HG03066 (cell line): ENCODE data around the gene RPS6KB1.
"Not testable (repeated sequence)": the region's sequence is repeated elsewhere in the genome, so short reads cannot be mapped to it uniquely, and the experiment has no call there.

ENCODE experiments used
- ATAC-seq: cut with Tn5 transposase; IDR thresholded peaks from one replicate; pipeline ENCODE4 v1.9.1; 2021; ENCODE audit warnings: low read depth; ENCODE audit not compliant: unreplicated experiment

RPS6KB1 gene

GRCh38 chr17:59870482-59870881 is 22.4 kb upstream of the RPS6KB1 start:
- no peak for ATAC-seq

DNA sequence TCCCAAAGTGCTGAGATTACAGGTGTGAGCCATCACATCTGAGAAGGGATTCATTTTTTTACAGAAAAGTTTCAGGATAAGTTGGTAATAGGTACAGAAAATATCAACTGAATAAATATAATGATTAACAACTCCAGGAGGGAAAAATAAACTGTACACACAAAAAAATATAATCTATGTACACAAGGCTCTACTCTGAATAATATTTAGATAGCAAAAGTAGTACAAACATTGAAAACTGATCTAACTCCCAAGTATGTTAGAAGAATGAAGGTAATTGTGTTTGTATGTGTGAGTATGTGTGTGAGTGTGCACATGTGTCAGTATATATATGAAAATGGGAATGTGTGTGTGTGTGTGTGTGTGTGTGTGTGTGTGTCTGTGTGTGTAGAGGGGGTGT is 20.6 kb upstream of the RPS6KB1 start:
- no peak for ATAC-seq

GRCh38 chr17:59873414-59873813 is 19.5 kb upstream of the RPS6KB1 start:
- ATAC-seq = not testable (repeated sequence)

GRCh38 chr17:59874376-59874775 is 18.5 kb upstream of the RPS6KB1 start:
- no peak for ATAC-seq

GRCh38 chr17:59876107-59876506 is 16.8 kb upstream of the RPS6KB1 start:
- no peak for ATAC-seq

GRCh38 chr17:59877965-59878364 is 15.0 kb upstream of the RPS6KB1 start:
- ATAC-seq = no peak

GRCh38 chr17:59878624-59879023 is 14.3 kb upstream of the RPS6KB1 start:
- ATAC-seq = no peak

GRCh38 chr17:59884861-59885260 is 8.1 kb upstream of the RPS6KB1 start:
- ATAC-seq = no peak

GRCh38 chr17:59888145-59888750 is 4.7 kb upstream of the RPS6KB1 start:
- ATAC-seq = no peak

DNA sequence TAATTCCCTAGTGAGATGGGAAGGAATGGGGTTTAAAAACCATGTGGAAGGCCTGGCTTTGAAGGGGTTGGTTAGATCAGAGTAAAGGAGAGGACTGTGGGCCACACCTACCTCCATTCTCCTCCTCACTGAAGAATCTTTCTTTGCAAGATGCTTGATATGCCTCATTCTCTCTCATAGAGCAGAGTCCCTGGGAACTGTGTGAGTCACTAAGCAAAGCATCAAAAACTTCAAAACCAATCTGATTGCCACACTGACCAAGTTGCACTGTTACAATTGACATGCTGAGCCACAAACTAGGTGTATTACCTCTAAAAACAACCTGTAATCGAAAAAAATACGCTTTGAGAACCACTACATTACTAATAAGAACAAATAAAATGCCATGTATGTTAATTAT is 2.2 kb upstream of the RPS6KB1 start:
- no peak for ATAC-seq

- peak; percentile 51 for ATAC-seq
Measured at GRCh38 chr17:59892251-59892923, 534 bp upstream of the RPS6KB1 start.

DNA sequence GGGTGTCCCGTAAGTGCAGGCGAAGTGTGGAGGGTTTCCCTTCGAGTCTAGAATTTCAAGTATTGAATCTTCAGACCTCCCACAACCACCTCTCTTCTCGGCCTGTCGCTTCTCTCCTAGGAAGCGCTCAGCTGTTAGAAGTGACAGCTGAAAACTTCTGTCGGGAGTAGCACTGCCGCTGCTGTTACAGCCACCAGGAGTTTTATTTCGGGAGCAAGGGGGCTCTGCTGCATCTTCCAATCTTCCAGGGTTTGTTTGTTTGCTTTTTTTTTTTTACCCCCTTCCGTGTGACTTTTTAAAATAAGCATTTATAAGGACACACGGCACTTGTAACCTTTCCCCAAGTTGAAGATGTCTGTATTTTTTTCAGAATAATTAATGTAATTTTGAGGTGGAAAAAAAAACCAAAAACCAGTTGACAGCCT is 767 bp downstream of the RPS6KB1 start:
- no peak for ATAC-seq

GRCh38 chr17:59897090-59897489 is 4.2 kb downstream of the RPS6KB1 start:
- ATAC-seq = no peak

- no peak for ATAC-seq
Measured at GRCh38 chr17:59899099-59899498, 6.2 kb downstream of the RPS6KB1 start.

- ATAC-seq = no peak
Measured at GRCh38 chr17:59901604-59902003, 8.7 kb downstream of the RPS6KB1 start.

DNA sequence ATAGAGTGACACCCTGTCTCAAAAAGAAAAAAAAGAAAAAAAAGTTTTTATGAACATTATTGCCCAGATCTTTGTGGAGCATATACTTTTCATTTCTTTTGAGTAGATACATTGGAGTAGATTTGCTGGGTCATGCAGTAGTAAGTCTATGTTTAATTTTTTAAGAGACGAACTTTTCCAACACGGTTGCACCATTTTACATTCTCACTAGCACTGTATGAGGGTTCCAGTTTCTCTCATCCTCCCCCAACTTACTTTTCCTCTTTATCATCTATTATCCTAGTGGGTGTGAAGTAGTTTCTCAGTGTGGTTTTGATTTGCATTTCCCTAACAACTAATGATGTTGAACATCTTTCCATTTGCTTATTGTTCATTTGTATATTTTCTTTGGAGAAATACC is 10.5 kb downstream of the RPS6KB1 start:
- no peak for ATAC-seq

- ATAC-seq = no peak
Measured at GRCh38 chr17:59907467-59907866, 14.5 kb downstream of the RPS6KB1 start.

GRCh38 chr17:59914274-59914854 is 21.4 kb downstream of the RPS6KB1 start:
- ATAC-seq = no peak

DNA sequence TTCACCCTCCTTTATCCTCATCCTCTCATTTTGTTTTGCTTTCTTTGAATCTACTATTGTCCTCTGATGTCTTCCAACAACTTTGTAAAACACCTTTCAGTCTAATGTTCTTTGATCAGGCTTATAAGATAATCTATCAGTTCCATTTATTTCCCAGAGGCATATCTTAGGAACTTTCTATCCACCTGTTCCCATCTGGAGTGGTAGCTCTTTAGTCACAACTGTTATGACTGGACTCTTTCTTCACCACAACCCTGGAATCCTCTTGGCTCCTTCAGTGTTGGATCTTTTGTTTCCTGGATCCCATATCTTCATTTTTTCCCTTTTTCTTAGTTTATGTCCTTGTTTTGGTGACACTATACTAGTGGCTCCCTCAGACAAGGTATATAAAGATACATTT is 23.5 kb downstream of the RPS6KB1 start:
- no peak for ATAC-seq

- ATAC-seq = not testable (repeated sequence)
Measured at GRCh38 chr17:59920637-59921036, 27.7 kb downstream of the RPS6KB1 start.

DNA sequence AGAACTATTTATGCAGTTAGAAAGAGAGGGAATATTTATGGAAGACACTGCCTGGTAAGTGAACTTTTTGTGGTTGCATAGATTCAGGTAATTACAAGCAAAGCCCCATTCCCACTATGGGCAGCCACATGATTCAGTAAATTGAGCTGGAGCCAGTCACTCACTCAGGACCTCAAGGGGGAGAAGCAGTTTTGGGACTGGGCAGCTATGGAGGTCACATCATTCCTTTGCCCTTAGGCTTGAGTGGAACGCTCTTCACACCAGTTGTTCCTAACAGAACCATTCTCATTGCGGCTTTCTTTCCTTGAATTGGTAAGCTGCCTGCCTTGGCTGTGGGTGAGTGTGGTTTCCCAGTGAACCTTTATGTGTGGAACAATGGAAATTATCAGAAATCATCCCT is 37.2 kb downstream of the RPS6KB1 start:
- not testable (repeated sequence) for ATAC-seq

GRCh38 chr17:59930768-59931167 is 37.8 kb downstream of the RPS6KB1 start:
- ATAC-seq = not testable (repeated sequence)
